Stomach smooth muscle (tissue), 2 donors: ENCODE measurements around the gene PKDREJ.

ENCODE experiments used
- H3K27ac ChIP-seq: one replicate; pipeline ENCODE4 v1.7.0; 2013; ENCODE audit warnings: mild to moderate bottlenecking, low read length, inconsistent platforms
- H3K27me3 ChIP-seq, 2 donors: one replicate each; pipeline ENCODE4 v1.7.0; 2013; ENCODE audit warnings: low read length in 2 of 2; ENCODE audit not compliant: insufficient read depth in 2 of 2, control insufficient read depth in 1 of 2
- H3K36me3 ChIP-seq, 2 donors: one replicate each; pipeline ENCODE4 v1.7.0; 2013; ENCODE audit warnings: low read length in 2 of 2; ENCODE audit not compliant: control insufficient read depth in 2 of 2, insufficient read depth in 2 of 2
- H3K4me1 ChIP-seq: one replicate; pipeline ENCODE4 v1.7.0; 2013; ENCODE audit warnings: low read length; ENCODE audit not compliant: control insufficient read depth, insufficient read depth
- H3K4me3 ChIP-seq, 2 donors: one replicate each; pipeline ENCODE4 v1.7.0; 2013; ENCODE audit warnings: low read length in 2 of 2
- H3K9ac ChIP-seq, 2 donors: one replicate each; pipeline ENCODE4 v1.7.0; 2013; ENCODE audit warnings: low read length in 2 of 2, mild to moderate bottlenecking in 1 of 2
- H3K9me3 ChIP-seq, 2 donors: one replicate each; pipeline ENCODE4 v1.7.0; 2013; ENCODE audit warnings: low read length in 2 of 2; ENCODE audit not compliant: control insufficient read depth in 2 of 2
- donor health status: healthy.
- donor health status: Pancreatic carcinoma.

PKDREJ gene

GRCh38 chr22:46288846-46289243 lies 25.7 kb upstream of the PKDREJ start:
- Histone ChIP-seq H3K27ac (no peak overlapping the region), H3K9ac (no peak overlapping the region), H3K27me3 (no peaks in the 10 kb centered on the region), H3K4me1 (no peaks in the 10 kb centered on the region), H3K9me3 (peaks cover 0 to 2% of the 10 kb centered on the region in 2 donors), H3K36me3 (peaks cover 35 to 48% of the 10 kb centered on the region in 2 donors), H3K4me3 (no peak overlapping the region)

- Histone ChIP-seq H3K9me3 (peaks cover 0 to 2% of the 10 kb centered on the region in 2 donors), H3K27ac (peak overlapping the region; percentile 11), H3K9ac (no peak overlapping the region), H3K4me1 (no peaks in the 10 kb centered on the region), H3K4me3 (no peak overlapping the region), H3K36me3 (peaks cover 38 to 50% of the 10 kb centered on the region in 2 donors), H3K27me3 (no peaks in the 10 kb centered on the region)
Observed at GRCh38 chr22:46287873-46288751, 25.0 kb upstream of the PKDREJ start.

GRCh38 chr22:46286941-46287872 lies 24.1 kb upstream of the PKDREJ start:
- Histone ChIP-seq H3K27ac (peak overlapping the region; percentile 11), H3K4me1 (no peaks in the 10 kb centered on the region), H3K4me3 (no peak overlapping the region), H3K9ac (no peak overlapping the region), H3K36me3 (peaks cover 37 to 47% of the 10 kb centered on the region in 2 donors), H3K9me3 (peaks cover 0 to 2% of the 10 kb centered on the region in 2 donors), H3K27me3 (no peaks in the 10 kb centered on the region)

GRCh38 chr22:46286006-46286405 lies 22.9 kb upstream of the PKDREJ start:
- Histone ChIP-seq H3K27me3 (no peaks in the 10 kb centered on the region), H3K4me3 (no peak overlapping the region), H3K9ac (no peak overlapping the region), H3K9me3 (no peaks in the 10 kb centered on the region), H3K27ac (no peak overlapping the region), H3K4me1 (no peaks in the 10 kb centered on the region), H3K36me3 (peaks cover 42 to 50% of the 10 kb centered on the region in 2 donors)

- Histone ChIP-seq H3K27ac (no peak overlapping the region), H3K4me3 (no peak overlapping the region), H3K4me1 (no peaks in the 10 kb centered on the region), H3K36me3 (peaks cover 65 to 67% of the 10 kb centered on the region in 2 donors), H3K9ac (no peak overlapping the region), H3K27me3 (no peaks in the 10 kb centered on the region), H3K9me3 (no peaks in the 10 kb centered on the region)
Observed at GRCh38 chr22:46281866-46282678, 18.9 kb upstream of the PKDREJ start.

GRCh38 chr22:46280999-46281623 lies 18.0 kb upstream of the PKDREJ start:
- no peaks in the 10 kb centered on the region for H3K4me1 ChIP-seq
- H3K9me3 ChIP-seq, result no peaks in the 10 kb centered on the region
- peaks cover 66 to 69% of the 10 kb centered on the region in 2 donors for H3K36me3 ChIP-seq
- H3K9ac ChIP-seq, result no peak overlapping the region
- no peak overlapping the region for H3K4me3 ChIP-seq
- H3K27me3 ChIP-seq, result no peaks in the 10 kb centered on the region
- no peak overlapping the region for H3K27ac ChIP-seq

GRCh38 chr22:46280063-46280817 lies 17.1 kb upstream of the PKDREJ start:
- H3K27me3 ChIP-seq, result no peaks in the 10 kb centered on the region
- H3K9me3 ChIP-seq, result no peaks in the 10 kb centered on the region
- no peak overlapping the region for H3K4me3 ChIP-seq
- no peak overlapping the region for H3K9ac ChIP-seq
- H3K27ac ChIP-seq, result no peak overlapping the region
- H3K36me3 ChIP-seq, result peaks cover 73 to 75% of the 10 kb centered on the region in 2 donors
- no peaks in the 10 kb centered on the region for H3K4me1 ChIP-seq

GRCh38 chr22:46278656-46279645 lies 15.8 kb upstream of the PKDREJ start:
- no peaks in the 10 kb centered on the region for H3K4me1 ChIP-seq
- H3K27ac ChIP-seq, result no peak overlapping the region
- H3K9me3 ChIP-seq, result no peaks in the 10 kb centered on the region
- H3K27me3 ChIP-seq, result no peaks in the 10 kb centered on the region
- no peak overlapping the region for H3K4me3 ChIP-seq
- H3K36me3 ChIP-seq, result peaks cover 72 to 74% of the 10 kb centered on the region in 2 donors
- H3K9ac ChIP-seq, result no peak overlapping the region

- Histone ChIP-seq H3K27ac (no peak overlapping the region), H3K4me3 (no peak overlapping the region), H3K36me3 (peaks cover 65 to 71% of the 10 kb centered on the region in 2 donors), H3K9ac (no peak overlapping the region), H3K27me3 (no peaks in the 10 kb centered on the region), H3K4me1 (no peaks in the 10 kb centered on the region), H3K9me3 (no peaks in the 10 kb centered on the region)
Observed at GRCh38 chr22:46276563-46276962, 13.4 kb upstream of the PKDREJ start.
